Esophagus squamous epithelium (tissue), 5 donors: Measurements from ENCODE around the gene ZNF653. TPM values are rescaled to one million over a fixed set of nuclear protein-coding genes. Genes with fewer than 3 reads are reported as not detected.

Experiments used
- DNase-seq: peaks from one replicate; lab custom pipeline; 2025; lab: John Stamatoyannopoulos, UW
- H3K27ac ChIP-seq, 4 donors: fragments of 200-600 bp; sonication (generic); one replicate each; pipeline ENCODE4 v1.5.1; 2016 to 2019; ENCODE audit warnings: mild to moderate bottlenecking in 1 of 4
- H3K27me3 ChIP-seq, 4 donors: fragments of 200-600 bp; sonication (generic); 1 replicate in 3 of 4; 2 replicates in 1 of 4; pipeline versions ENCODE4 v1.5.1 to v1.6.0; 2017 to 2021; ENCODE audit warnings: antibody characterized with exemption in 1 of 4
- H3K36me3 ChIP-seq, 3 donors: fragments of 200-600 bp; sonication (generic); one replicate each; pipeline ENCODE4 v1.5.1; 2016 to 2019
- H3K4me1 ChIP-seq, 3 donors: fragments of 200-600 bp; sonication (generic); one replicate each; pipeline ENCODE4 v1.5.1; 2017 to 2019
- H3K4me3 ChIP-seq, 4 donors: fragments of 200-600 bp; sonication (generic); 1 replicate in 3 of 4; 2 replicates in 1 of 4; pipeline ENCODE4 v1.5.1; 2016 to 2019; ENCODE audit warnings: mild to moderate bottlenecking in 2 of 4, moderate library complexity in 1 of 4
- H3K9me3 ChIP-seq, 3 donors: fragments of 200-600 bp; sonication (generic); one replicate each; pipeline ENCODE4 v1.5.1; 2016 to 2019
- POLR2A ChIP-seq, 4 donors: fragments of 450-650 bp; IDR thresholded peaks; one replicate each; pipeline ENCODE4 v1.6.1; 2017; ENCODE audit warnings: antibody characterized with exemption in 4 of 4, mild to moderate bottlenecking in 4 of 4, moderate library complexity in 3 of 4
- WGBS, 2 donors: methylation state at CpG; one replicate each; pipeline ENCODE4 v1.1.5; 2018; 5-methylcytosine and 5-hydroxymethylcytosine counted together
- intact Hi-C: fragments of 100-400 bp; cut with DNase I; formaldehyde crosslinking; loops from one replicate; pipeline ENCODE4 v1.15.0; 2022
- total RNA-seq, 4 donors: library from RNA; depleted of rRNA; stranded (reverse); fragments of >200 nt; gene quantifications; one replicate each; pipeline ENCODE4 v1.1.0, GENCODE V29; 2016
- TF ChIP-seq, protein P1 (sequence below), 6 experiments: fragments of 450-650 bp in 4 of 6; fragments of 200-600 bp in 2 of 6; sonication (generic) in 2 of 6; IDR thresholded peaks; one replicate each; pipeline ENCODE4 v1.5.1; 2016 to 2019; ENCODE audit warnings: antibody characterized with exemption in 6 of 6, mild to moderate bottlenecking in 4 of 6, moderate library complexity in 4 of 6
- donor health status: DM: yes; HTN: yes; CAD: no.

Gene ZNF653
- total RNA-seq, 4 donors from 2014 or later: 3.6 to 10.2 (median 5.0) TPM

DNA sequence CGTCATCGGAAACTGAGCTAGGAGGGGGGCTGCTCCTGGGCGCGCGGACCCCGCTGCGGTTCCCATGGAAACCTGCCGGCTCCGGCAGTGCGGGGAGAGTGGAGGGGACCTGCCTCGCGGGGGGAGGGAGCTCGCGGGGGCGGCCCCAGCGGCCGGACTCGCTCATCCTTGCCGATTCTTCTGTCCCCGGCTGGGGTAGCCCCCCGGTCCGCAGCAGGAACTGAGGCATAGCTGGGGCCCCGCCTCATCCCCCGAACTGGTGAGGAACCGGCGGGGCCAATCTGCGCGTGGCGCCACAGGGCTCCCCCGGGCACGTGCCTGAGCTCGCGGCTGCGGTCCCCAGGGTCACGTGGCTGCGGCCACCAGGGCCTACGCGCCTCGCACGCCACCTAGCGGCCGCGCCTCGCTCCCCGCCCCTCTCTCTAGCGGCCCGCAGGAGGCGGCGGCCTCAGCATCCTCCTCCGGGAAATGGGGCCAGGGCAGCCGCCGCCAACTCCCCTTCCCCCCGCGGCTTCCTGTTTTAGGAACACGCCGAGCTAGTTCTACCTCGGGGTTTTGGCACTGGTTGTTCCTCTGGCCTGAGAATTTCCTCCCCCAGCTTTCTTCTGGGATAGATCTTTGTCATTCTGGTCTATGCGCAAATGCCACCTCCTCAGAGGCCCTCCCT lies 23.1 kb downstream of the ZNF653 start:
- TF ChIP-seq POLR2A (IDR thresholded peaks at IDR 0.05): no peak
- TF ChIP-seq, protein P1, sequence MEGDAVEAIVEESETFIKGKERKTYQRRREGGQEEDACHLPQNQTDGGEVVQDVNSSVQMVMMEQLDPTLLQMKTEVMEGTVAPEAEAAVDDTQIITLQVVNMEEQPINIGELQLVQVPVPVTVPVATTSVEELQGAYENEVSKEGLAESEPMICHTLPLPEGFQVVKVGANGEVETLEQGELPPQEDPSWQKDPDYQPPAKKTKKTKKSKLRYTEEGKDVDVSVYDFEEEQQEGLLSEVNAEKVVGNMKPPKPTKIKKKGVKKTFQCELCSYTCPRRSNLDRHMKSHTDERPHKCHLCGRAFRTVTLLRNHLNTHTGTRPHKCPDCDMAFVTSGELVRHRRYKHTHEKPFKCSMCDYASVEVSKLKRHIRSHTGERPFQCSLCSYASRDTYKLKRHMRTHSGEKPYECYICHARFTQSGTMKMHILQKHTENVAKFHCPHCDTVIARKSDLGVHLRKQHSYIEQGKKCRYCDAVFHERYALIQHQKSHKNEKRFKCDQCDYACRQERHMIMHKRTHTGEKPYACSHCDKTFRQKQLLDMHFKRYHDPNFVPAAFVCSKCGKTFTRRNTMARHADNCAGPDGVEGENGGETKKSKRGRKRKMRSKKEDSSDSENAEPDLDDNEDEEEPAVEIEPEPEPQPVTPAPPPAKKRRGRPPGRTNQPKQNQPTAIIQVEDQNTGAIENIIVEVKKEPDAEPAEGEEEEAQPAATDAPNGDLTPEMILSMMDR (IDR thresholded peaks at IDR 0.05): peak; percentile 96 to 99 (median 98)
- no peaks in the 10 kb centered on the region for H3K9me3 ChIP-seq
- peaks cover 0 to 34% (median 0%) of the 10 kb centered on the region in 3 donors for H3K36me3 ChIP-seq
- peaks cover 10 to 47% (median 36%) of the 10 kb centered on the region in 3 donors for H3K4me1 ChIP-seq
- peak overlapping the region; percentile 1 to 51 (median 33) for H3K4me3 ChIP-seq
- H3K27ac ChIP-seq: no peak overlapping the region
- H3K27me3 ChIP-seq: peaks cover 14 to 69% (median 20%) of the 10 kb centered on the region in 4 donors
- intact Hi-C loops: no loop called here
- no peak for DNase-seq
- 4 to 7% methylated on average over 14 to 24 of the region's 58 CpGs for WGBS, 2 donors

DNA sequence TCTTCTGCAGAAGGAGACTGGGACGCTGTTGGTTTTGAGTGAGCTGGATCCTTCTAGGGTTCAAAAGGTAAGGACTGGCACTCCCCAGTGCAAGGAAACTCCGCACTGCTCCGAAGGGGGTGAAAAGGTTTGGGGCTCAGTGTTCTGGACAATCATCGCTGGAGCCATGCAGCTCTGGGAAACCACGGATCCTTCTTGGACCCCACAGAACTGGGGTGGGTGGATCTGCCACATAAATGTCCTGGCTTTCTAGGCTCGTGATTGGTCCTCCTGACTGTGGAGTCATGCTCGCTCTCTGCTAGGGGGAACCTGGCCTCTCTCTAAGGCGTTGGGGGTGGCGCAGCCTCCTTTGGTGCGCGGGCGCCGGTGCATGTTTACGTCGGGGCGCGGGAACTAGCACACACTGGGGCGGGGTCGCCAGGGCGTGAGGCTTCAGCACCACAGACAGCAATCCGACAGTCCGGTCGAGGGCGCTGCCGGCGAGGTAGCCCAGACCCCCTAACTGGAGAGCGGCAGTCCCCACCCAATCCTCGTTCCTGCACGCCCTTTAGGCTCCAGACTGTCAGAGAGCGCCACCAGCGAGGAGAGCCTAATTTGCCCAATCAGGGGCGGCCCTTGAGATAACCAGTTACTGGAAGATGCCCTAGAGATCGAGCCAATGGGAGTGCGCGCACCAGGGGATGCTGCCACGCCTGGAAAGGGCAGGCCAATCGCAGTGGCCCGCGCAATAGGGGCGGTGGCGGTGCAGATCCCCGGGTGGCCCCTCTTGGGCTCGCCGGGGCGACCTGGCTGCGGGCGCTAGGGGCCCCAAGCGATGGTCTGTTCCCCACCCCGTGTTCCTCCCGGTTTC lies 23.9 kb downstream of the ZNF653 start:
- intact Hi-C loops: no loop called here
- Histone ChIP-seq H3K36me3 (peaks cover 0 to 27% (median 0%) of the 10 kb centered on the region in 3 donors), H3K4me1 (peaks cover 10 to 47% (median 36%) of the 10 kb centered on the region in 3 donors), H3K27me3 (peaks cover 14 to 69% (median 20%) of the 10 kb centered on the region in 4 donors), H3K4me3 (peak overlapping the region; percentile 1 to 51 (median 33)), H3K27ac (no peak overlapping the region), H3K9me3 (no peaks in the 10 kb centered on the region)
- DNase-seq: no peak
- TF ChIP-seq POLR2A (IDR thresholded peaks at IDR 0.05): no peak
- TF ChIP-seq, protein P1 (IDR thresholded peaks at IDR 0.05): no peak
- WGBS, 2 donors: 11 to 21% methylated on average over 5 to 8 of the region's 50 CpGs

DNA sequence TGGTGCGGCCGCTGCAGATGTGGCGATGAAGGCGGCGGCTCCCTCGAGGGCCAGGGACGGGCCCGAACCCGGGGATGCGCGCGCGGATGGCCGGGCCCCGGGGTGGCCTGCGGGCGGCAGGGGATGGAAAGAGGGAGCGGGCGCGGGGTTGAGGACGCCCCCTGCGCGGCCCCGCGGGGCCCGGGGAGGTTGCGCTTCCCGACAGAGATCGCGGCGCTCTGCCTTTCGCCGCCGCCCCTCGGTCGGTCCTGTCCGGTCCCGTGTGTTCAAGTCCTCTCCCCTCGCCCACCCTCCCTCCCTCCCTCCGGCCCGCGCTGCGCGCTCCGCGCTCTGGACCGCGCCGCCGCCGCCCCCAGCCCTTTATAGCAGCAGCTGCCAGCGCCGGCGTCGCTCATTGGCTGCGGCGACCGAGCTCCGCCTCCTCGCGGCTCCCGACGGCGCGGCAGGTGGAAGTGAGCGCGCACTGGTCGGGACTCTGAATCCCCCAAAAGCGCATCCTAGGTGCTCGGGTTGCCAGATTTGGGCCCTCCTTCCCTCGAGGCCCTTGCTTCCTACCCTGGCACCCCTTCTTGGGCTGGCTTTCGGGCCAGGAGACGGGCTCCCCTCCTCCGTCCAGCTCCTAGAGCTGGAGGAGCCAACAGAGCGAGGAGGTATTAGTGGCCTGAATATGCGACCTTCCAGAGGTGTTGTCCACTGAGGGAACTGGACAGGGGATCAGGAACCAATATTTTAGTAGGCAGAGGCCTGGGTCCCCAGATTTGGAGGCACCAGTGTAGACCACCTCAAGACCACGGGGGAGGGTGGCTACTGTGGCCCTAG lies 24.7 kb downstream of the ZNF653 start, which contains the start of gene ELAVL3:
TSS of gene ELAVL3 (minus strand) at position 332 of the 819 bp plus-strand sequence. CDS start 438 bp downstream, outside the sequence.
- Histone ChIP-seq H3K36me3 (peaks cover 0 to 18% (median 0%) of the 10 kb centered on the region in 3 donors), H3K4me1 (peaks cover 10 to 47% (median 36%) of the 10 kb centered on the region in 3 donors), H3K4me3 (peak within 1 kb of the TSS in 2 of 4 donors; percentile 27 to 51), H3K9me3 (no peaks in the 10 kb centered on the region), H3K27me3 (peaks cover 14 to 69% (median 20%) of the 10 kb centered on the region in 4 donors), H3K27ac (no peak within 1 kb of the TSS)
- intact Hi-C loops: no loop called here
- no peak for DNase-seq
- no peak for TF ChIP-seq POLR2A (IDR thresholded peaks at IDR 0.05)
- TF ChIP-seq, protein P1 (IDR thresholded peaks at IDR 0.05): peak in 1 of 6 experiments; percentile 19
- 14 to 21% methylated on average over 4 to 25 of the region's 77 CpGs for WGBS, 2 donors

GRCh38 chr19:11479898-11480714 lies 25.5 kb downstream of the ZNF653 start:
- H3K36me3 ChIP-seq: peaks cover 0 to 12% (median 0%) of the 10 kb centered on the region in 3 donors
- H3K27ac ChIP-seq: no peak overlapping the region
- peaks cover 14 to 62% (median 20%) of the 10 kb centered on the region in 4 donors for H3K27me3 ChIP-seq
- H3K4me1 ChIP-seq: peaks cover 10 to 47% (median 36%) of the 10 kb centered on the region in 3 donors
- intact Hi-C loops: no loop called here
- WGBS, 2 donors: no CpG with 5 or more reads among the region's 86 CpGs
- TF ChIP-seq POLR2A (IDR thresholded peaks at IDR 0.05): no peak
- TF ChIP-seq, protein P1 (IDR thresholded peaks at IDR 0.05): no peak
- peak overlapping the region in 2 of 4 donors; percentile 27 to 45 for H3K4me3 ChIP-seq
- no peaks in the 10 kb centered on the region for H3K9me3 ChIP-seq
- no peak for DNase-seq
